ENCODE data around the gene PI16.

The PI16 gene

GRCh38 chr6:36954262-36954931 lies at the start of gene PI16:
Gene PI16, plus strand, starts transcription at chr6:36954738. Its CDS starts 23 bp downstream, at chr6:36954761.
- DNase-seq: no peak

- no peak for DNase-seq
Measured at GRCh38 chr6:36904851-36905393, 49.6 kb upstream of the PI16 start.

- DNase-seq: peak; percentile 67
Measured at GRCh38 chr6:36906539-36907325, 47.8 kb upstream of the PI16 start.

- no peak for DNase-seq
Measured at GRCh38 chr6:36907781-36908180, 46.8 kb upstream of the PI16 start.

GRCh38 chr6:36908747-36909146 lies 45.8 kb upstream of the PI16 start:
- DNase-seq: no peak

GRCh38 chr6:36912030-36912454 lies 42.5 kb upstream of the PI16 start:
- DNase-seq: no peak

- no peak for DNase-seq
Measured at GRCh38 chr6:36912586-36912985, 42.0 kb upstream of the PI16 start.

- DNase-seq: no peak
Measured at GRCh38 chr6:36913082-36913481, 41.5 kb upstream of the PI16 start.

- DNase-seq: no peak
Measured at GRCh38 chr6:36914227-36914794, 40.2 kb upstream of the PI16 start.

- no peak for DNase-seq
Measured at GRCh38 chr6:36915599-36915998, 38.9 kb upstream of the PI16 start.

GRCh38 chr6:36916126-36916525 lies 38.4 kb upstream of the PI16 start:
- no peak for DNase-seq

GRCh38 chr6:36917541-36918193 lies 36.9 kb upstream of the PI16 start:
- no peak for DNase-seq

- no peak for DNase-seq
Measured at GRCh38 chr6:36920049-36920448, 34.5 kb upstream of the PI16 start.

GRCh38 chr6:36920546-36920945 lies 34.0 kb upstream of the PI16 start:
- DNase-seq: no peak

- DNase-seq: no peak
Measured at GRCh38 chr6:36924131-36924530, 30.4 kb upstream of the PI16 start.

- DNase-seq: no peak
Measured at GRCh38 chr6:36924778-36925374, 29.7 kb upstream of the PI16 start.

GRCh38 chr6:36925809-36926208 lies 28.7 kb upstream of the PI16 start:
- DNase-seq: no peak

GRCh38 chr6:36926708-36927513 lies 27.6 kb upstream of the PI16 start:
- no peak for DNase-seq

- no peak for DNase-seq
Measured at GRCh38 chr6:36927691-36928546, 26.6 kb upstream of the PI16 start.

- DNase-seq: no peak
Measured at GRCh38 chr6:36928547-36928918, 26.0 kb upstream of the PI16 start.

- DNase-seq: no peak
Measured at GRCh38 chr6:36929152-36929551, 25.4 kb upstream of the PI16 start.
